B cell (primary cell): ENCODE results near the gene SFRP4. TPM values are rescaled to one million over a fixed set of nuclear protein-coding genes. Genes with fewer than 3 reads are reported as not detected.

Experiments
- ATAC-seq: fragments of 200-7000 bp; cut with Tn5 transposase; one replicate; pipeline ENCODE4 v1.10.0; 2021; ENCODE audit warnings: low read depth, mild to moderate bottlenecking, moderate number of reproducible peaks, moderate library complexity
- CTCF ChIA-PET: fragments of 350-600 bp; sonication (Branson Sonifier 250); formaldehyde crosslinking; loops from one replicate; lab custom pipeline; 2021; ENCODE audit warnings: antibody characterized with exemption, inconsistent platforms; lab: Charles Lee
- POLR2A ChIA-PET: fragments of 350-600 bp; sonication (Branson Sonifier 250); formaldehyde crosslinking; loops from one replicate; lab custom pipeline; 2021; ENCODE audit warnings: antibody characterized with exemption; lab: Charles Lee
- DNase-seq: peaks from one replicate; pipeline ENCODE4 v3.0.0; 2013
- H2AFZ ChIP-seq: 2 replicates; pipeline ENCODE4 v1.6.1; 2012; ENCODE audit warnings: mild to moderate bottlenecking, low read depth, low read length; ENCODE audit not compliant: insufficient read depth, poor library complexity, severe bottlenecking
- H3K27ac ChIP-seq, 2 donors: 1 replicate in 1 of 2; 2 replicates in 1 of 2; pipeline ENCODE4 v1.5.1; 2012 to 2013; ENCODE audit warnings: low read length in 2 of 2, mild to moderate bottlenecking in 2 of 2, moderate library complexity in 1 of 2
- H3K27me3 ChIP-seq, 4 experiments: fragments of 200-600 bp in 1 of 4; sonication (generic) in 1 of 4; replicated peaks in 1 of 4; 1 replicate in 2 of 4; 2 replicates in 2 of 4; pipeline versions ENCODE4 v1.6.1 to v1.7.0; 2013 to 2016; ENCODE audit warnings: low read length in 3 of 4, mild to moderate bottlenecking in 2 of 4, mixed read lengths in 1 of 4, moderate library complexity in 1 of 4; ENCODE audit not compliant: insufficient read depth in 4 of 4, control insufficient read depth in 3 of 4; ENCODE audit errors: control extremely low read depth in 1 of 4
- H3K36me3 ChIP-seq, 2 experiments: replicated peaks in 1 of 2; 1 replicate in 1 of 2; 2 replicates in 1 of 2; pipeline versions ENCODE4 v1.6.1 to v1.7.1; 2013; ENCODE audit warnings: low read length in 1 of 2; ENCODE audit not compliant: insufficient read depth in 2 of 2, control insufficient read depth in 1 of 2; ENCODE audit errors: control extremely low read depth in 1 of 2, extremely low read depth in 1 of 2
- H3K4me1 ChIP-seq, 2 donors: fragments of 200-600 bp in 1 of 2; sonication (generic) in 1 of 2; 1 replicate in 1 of 2; 2 replicates in 1 of 2; pipeline versions ENCODE4 v1.5.1 to v1.6.1; 2013 to 2017; ENCODE audit warnings: low read length in 2 of 2; ENCODE audit not compliant: control insufficient read depth in 2 of 2, insufficient read depth in 2 of 2
- H3K4me2 ChIP-seq: replicated peaks from 2 replicates; pipeline ENCODE3; 2012; ENCODE audit warnings: mild to moderate bottlenecking, low read depth, low read length; ENCODE audit not compliant: poor library complexity, severe bottlenecking
- H3K4me3 ChIP-seq, 5 experiments: fragments of 200-600 bp in 1 of 5; sonication (generic) in 1 of 5; 1 replicate in 3 of 5; 2 replicates in 2 of 5; pipeline versions ENCODE4 v1.5.1 to v1.7.0; 2011 to 2016; ENCODE audit warnings: low read length in 4 of 5, mild to moderate bottlenecking in 4 of 5, low read depth in 2 of 5, control low read depth in 1 of 5, moderate library complexity in 1 of 5; ENCODE audit not compliant: insufficient read depth in 1 of 5; ENCODE audit errors: control extremely low read depth in 1 of 5, extremely low read depth in 1 of 5
- H3K79me2 ChIP-seq: fragments of 200-600 bp; sonication (generic); one replicate; pipeline ENCODE4 v1.6.0; 2016; ENCODE audit warnings: low read length; ENCODE audit not compliant: control insufficient read depth, insufficient read depth
- H3K9ac ChIP-seq: fragments of 200-600 bp; sonication (generic); 2 replicates; pipeline ENCODE4 v1.6.1; 2017; ENCODE audit warnings: mild to moderate bottlenecking, low read length, moderate library complexity
- H3K9me3 ChIP-seq, 3 donors: one replicate each; pipeline versions ENCODE4 v1.6.1 to v1.7.1; 2013; ENCODE audit warnings: low read length in 2 of 3; ENCODE audit not compliant: control insufficient read depth in 2 of 3, insufficient read depth in 1 of 3; ENCODE audit errors: control extremely low read depth in 1 of 3
- H4K20me1 ChIP-seq: 2 replicates; pipeline ENCODE4 v1.6.0; 2012; ENCODE audit warnings: mild to moderate bottlenecking, low read length; ENCODE audit not compliant: insufficient read depth, control insufficient read depth, poor library complexity, severe bottlenecking
- H3K27ac Mint-ChIP-seq: one replicate; pipeline ENCODE4 v1.8.0; 2021; ENCODE audit warnings: mixed read lengths
- H3K27me3 Mint-ChIP-seq: one replicate; pipeline ENCODE4 v1.8.0; 2021; ENCODE audit warnings: mixed read lengths
- H3K4me1 Mint-ChIP-seq: one replicate; pipeline ENCODE4 v1.8.0; 2021; ENCODE audit warnings: mixed read lengths
- H3K4me3 Mint-ChIP-seq: one replicate; pipeline ENCODE4 v1.8.0; 2021; ENCODE audit warnings: mixed read lengths
- H3K9me3 Mint-ChIP-seq: one replicate; pipeline ENCODE4 v1.8.0; 2022; ENCODE audit warnings: mixed read lengths; ENCODE audit not compliant: insufficient read depth
- CTCF ChIP-seq: fragments of 200-600 bp; IDR thresholded peaks from one replicate; pipeline ENCODE4 v1.8.0; 2022; ENCODE audit warnings: antibody characterized with exemption, mild to moderate bottlenecking
- EZH2 ChIP-seq: IDR thresholded peaks from 2 replicates; pipeline ENCODE4 v1.6.1; 2012; ENCODE audit warnings: borderline replicate concordance, low read depth, mild to moderate bottlenecking, moderate library complexity, low read length; ENCODE audit not compliant: insufficient read depth, poor library complexity, severe bottlenecking
- WGBS: methylation state at CpG from one replicate; pipeline ENCODE4 v1.1.5; 2013; ENCODE audit warnings: missing lambda C conversion rate; ENCODE audit not compliant: insufficient coverage; 5-methylcytosine and 5-hydroxymethylcytosine counted together
- intact Hi-C: fragments of 100-400 bp; cut with micrococcal nuclease; formaldehyde crosslinking; loops from one replicate; pipeline ENCODE4 v1.10.0; 2022
- polyA plus RNA-seq: library from polyadenylated mRNA; depleted of rRNA; stranded (reverse); fragments of >200 nt; gene quantifications from 2 replicates; pipeline ENCODE4 v1.2.3, GENCODE V29; 2012
- total RNA-seq, 2 donors: library from RNA; stranded (reverse); fragments of 120-200 nt in 1 of 2; gene quantifications; 1 replicate in 1 of 2; 2 replicates in 1 of 2; pipeline versions ENCODE4 v1.2.3 to v1.2.4, GENCODE V29; 2013 to 2022

The SFRP4 gene
- total and polyA plus RNA-seq, 2 donors (not counting 1 experiment from before 2014, with no cell fraction given) = not detected

GRCh38 chr7:37928878-37929277, 12.3 kb upstream of the SFRP4 start:
- intact Hi-C loops = no loop called here
- no peak overlapping the region for H3K4me2 ChIP-seq
- H3K4me1 ChIP-seq = no peaks in the 10 kb centered on the region
- CTCF ChIA-PET = no interaction called here
- no peaks in the 10 kb centered on the region for H3K79me2 ChIP-seq
- H3K27me3 ChIP-seq = no peaks in the 10 kb centered on the region
- no peak for DNase-seq
- no peaks in the 10 kb centered on the region for H3K36me3 ChIP-seq
- H3K27ac ChIP-seq = no peak overlapping the region
- H3K4me3 Mint-ChIP-seq = no peak overlapping the region
- WGBS = 87% methylated on average over 3 of the region's 4 CpGs
- ATAC-seq = no peak
- H3K27me3 Mint-ChIP-seq = peaks cover 9% of the 10 kb centered on the region
- no peak overlapping the region for H3K27ac Mint-ChIP-seq
- no peak overlapping the region for H2AFZ ChIP-seq
- H4K20me1 ChIP-seq = no peaks in the 10 kb centered on the region
- POLR2A ChIA-PET = no interaction called here
- peaks cover 2% of the 10 kb centered on the region for H3K9me3 Mint-ChIP-seq
- no peak overlapping the region for H3K9ac ChIP-seq
- no peaks in the 10 kb centered on the region for H3K4me1 Mint-ChIP-seq
- H3K4me3 ChIP-seq = no peak overlapping the region
- TF ChIP-seq CTCF (no peak), EZH2 (no peak)
- peaks cover 0 to 7% (median 0%) of the 10 kb centered on the region in 3 donors for H3K9me3 ChIP-seq

GRCh38 chr7:37927773-37928444, 11.3 kb upstream of the SFRP4 start:
- Histone ChIP-seq H3K4me2 (no peak overlapping the region), H3K79me2 (no peaks in the 10 kb centered on the region), H3K4me3 (no peak overlapping the region), H3K9ac (no peak overlapping the region), H3K27me3 (peaks cover 0 to 6% (median 2%) of the 10 kb centered on the region in 4 experiments), H3K4me1 (no peaks in the 10 kb centered on the region), H3K27ac (no peak overlapping the region), H2AFZ (no peak overlapping the region), H3K36me3 (no peaks in the 10 kb centered on the region), H4K20me1 (no peaks in the 10 kb centered on the region), H3K9me3 (peaks cover 0 to 7% (median 0%) of the 10 kb centered on the region in 3 donors)
- Mint-ChIP-seq H3K4me3 (no peak overlapping the region), H3K27me3 (peaks cover 14% of the 10 kb centered on the region), H3K4me1 (no peaks in the 10 kb centered on the region), H3K9me3 (peaks cover 2% of the 10 kb centered on the region), H3K27ac (no peak overlapping the region)
- no peak for DNase-seq
- no peak for TF ChIP-seq EZH2
- no peak for TF ChIP-seq CTCF
- POLR2A ChIA-PET = no interaction called here
- intact Hi-C loops = no loop called here
- ATAC-seq = no peak
- 100% methylated on average over 1 of the region's 2 CpGs for WGBS
- CTCF ChIA-PET = no interaction called here
